Measurements from ENCODE around the gene NDUFB2.

GRCh38 chr7:140684066-140684950 lies 12.2 kb upstream of the NDUFB2 start:
- TF ChIP-seq CTCF (IDR thresholded peaks at IDR 0.05) (no peak), POLR2A (IDR thresholded peaks at IDR 0.05) (no peak)

Data from Peyer's patch (tissue), 4 donors.